ENCODE data around the gene TAS1R3.

Gene TAS1R3

GRCh38 chr1:1307923-1308755, 22.9 kb upstream of the TAS1R3 start, which contains the start of the genes ACAP3 and PUSL1:
Gene ACAP3 (minus strand): TSS chr1:1307930. CDS start chr1:1307815, 115 bp downstream.
Gene PUSL1 (plus strand): TSS chr1:1308597. CDS start chr1:1308644, 47 bp downstream.
- Histone ChIP-seq H3K9ac (ENCODE audit: low read length) (peak within 1 kb of the TSS; percentile 96), H3K4me3 (ENCODE audit: low read length) (peak within 1 kb of the TSS; percentile 90), H3K4me1 (ENCODE audit: low read length) (peaks cover 27% of the 10 kb centered on the region), H3K4me2 (ENCODE audit: low read length) (peak within 1 kb of the TSS; percentile 90), H3K79me2 (ENCODE audit: low read length) (peaks cover 4% of the 10 kb centered on the region), H4K20me1 (ENCODE audit: insufficient read depth, low read length) (0 out of 2 replicates have a peak, but pooled peaks cover 3% of the 10 kb centered on the region), H3K27me3 (ENCODE audit: low read depth, low read length) (no peaks in the 10 kb centered on the region), H3K36me3 (replicated peaks; ENCODE audit: low read depth, low read length) (peaks cover 9% of the 10 kb centered on the region), H2AFZ (ENCODE audit: low read depth, low read length) (peak within 1 kb of the TSS; percentile 66; the same call in 1 of the 2 replicates), H3K27ac (ENCODE audit: low read length) (peak within 1 kb of the TSS; percentile 92), H3K9me3 (ENCODE audit: insufficient read depth, low read length) (no peaks in the 10 kb centered on the region)
- TF ChIP-seq EZH2phosphoT487 (IDR thresholded peaks at IDR 0.05; ENCODE audit: low read depth) = no peak
- no peak for TF ChIP-seq CTCF (IDR thresholded peaks at IDR 0.05; ENCODE audit: low read depth, low read length)

GRCh38 chr1:1308756-1309250, 22.3 kb upstream of the TAS1R3 start:
- Histone ChIP-seq H3K9ac (ENCODE audit: low read length) (peak overlapping the region; percentile 74), H3K4me1 (ENCODE audit: low read length) (peaks cover 27% of the 10 kb centered on the region), H3K9me3 (ENCODE audit: insufficient read depth, low read length) (no peaks in the 10 kb centered on the region), H3K79me2 (ENCODE audit: low read length) (peaks cover 4% of the 10 kb centered on the region), H3K36me3 (replicated peaks; ENCODE audit: low read depth, low read length) (peaks cover 15% of the 10 kb centered on the region), H3K4me2 (ENCODE audit: low read length) (peak overlapping the region; percentile 90), H3K27me3 (ENCODE audit: low read depth, low read length) (no peaks in the 10 kb centered on the region), H4K20me1 (ENCODE audit: insufficient read depth, low read length) (0 out of 2 replicates have a peak, but pooled peaks cover 3% of the 10 kb centered on the region), H3K4me3 (ENCODE audit: low read length) (peak overlapping the region; percentile 90), H3K27ac (ENCODE audit: low read length) (peak overlapping the region; percentile 10; the same call in 1 of the 2 replicates), H2AFZ (ENCODE audit: low read depth, low read length) (no peak overlapping the region; the same call in 1 of the 2 replicates)
- TF ChIP-seq CTCF (IDR thresholded peaks at IDR 0.05; ENCODE audit: low read depth, low read length) (no peak), EZH2phosphoT487 (IDR thresholded peaks at IDR 0.05; ENCODE audit: low read depth) (no peak)

DNA sequence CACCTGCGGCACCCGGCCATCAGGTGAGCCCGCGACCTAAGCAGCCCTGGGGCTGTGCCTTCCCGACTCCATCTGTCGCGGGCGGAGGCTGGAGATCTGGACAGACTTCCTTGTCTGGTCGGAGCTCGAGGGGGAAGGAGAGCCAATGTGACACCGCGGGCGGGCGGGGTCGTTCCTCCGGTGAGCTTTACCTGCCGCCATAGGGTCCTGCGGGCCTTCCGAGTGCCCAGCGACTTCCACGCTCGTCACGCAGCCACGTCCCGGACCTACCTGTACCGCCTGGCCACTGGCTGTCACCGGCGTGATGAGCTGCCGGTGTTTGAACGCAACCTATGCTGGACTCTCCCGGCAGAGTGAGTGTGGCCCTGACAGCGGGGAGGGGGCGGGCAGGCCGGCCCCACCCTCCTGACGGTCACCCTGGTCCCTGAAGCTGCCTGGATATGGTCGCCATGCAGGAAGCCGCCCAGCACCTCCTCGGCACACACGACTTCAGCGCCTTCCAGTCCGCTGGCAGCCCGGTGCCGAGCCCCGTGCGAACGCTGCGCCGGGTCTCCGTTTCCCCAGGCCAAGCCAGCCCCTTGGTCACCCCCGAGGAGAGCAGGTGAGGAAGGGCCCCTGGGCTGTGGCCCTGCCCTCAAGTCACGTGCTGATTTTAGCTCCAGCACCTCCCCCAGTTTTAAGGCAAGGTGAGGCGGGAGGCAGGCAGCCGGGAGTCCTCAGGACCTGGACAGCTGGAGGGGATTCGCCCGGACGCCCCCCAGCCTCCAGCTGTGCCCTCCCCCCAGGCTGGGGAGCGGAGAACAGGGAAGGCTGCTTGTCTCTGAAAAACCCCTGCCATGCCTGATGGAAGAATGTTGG, 21.6 kb upstream of the TAS1R3 start:
- Histone ChIP-seq H3K9me3 (ENCODE audit: insufficient read depth, low read length) (no peaks in the 10 kb centered on the region), H2AFZ (ENCODE audit: low read depth, low read length) (no peak overlapping the region), H3K4me3 (ENCODE audit: low read length) (peak overlapping the region; percentile 90), H4K20me1 (ENCODE audit: insufficient read depth, low read length) (0 out of 2 replicates have a peak, but pooled peaks cover 3% of the 10 kb centered on the region), H3K27me3 (ENCODE audit: low read depth, low read length) (no peaks in the 10 kb centered on the region), H3K9ac (ENCODE audit: low read length) (peak overlapping the region; percentile 74), H3K36me3 (replicated peaks; ENCODE audit: low read depth, low read length) (peaks cover 20% of the 10 kb centered on the region), H3K4me1 (ENCODE audit: low read length) (peaks cover 27% of the 10 kb centered on the region), H3K4me2 (ENCODE audit: low read length) (peak overlapping the region; percentile 90), H3K27ac (ENCODE audit: low read length) (no peak overlapping the region; the same call in 1 of the 2 replicates), H3K79me2 (ENCODE audit: low read length) (peaks cover 4% of the 10 kb centered on the region)
- TF ChIP-seq CTCF (IDR thresholded peaks at IDR 0.05; ENCODE audit: low read depth, low read length) (no peak), EZH2phosphoT487 (IDR thresholded peaks at IDR 0.05; ENCODE audit: low read depth) (no peak)

Data from OCI-LY3 (cell line).